DND-41 (cell line): Measurements from ENCODE around the gene FOCAD.

Source experiments
- ATAC-seq: fragments of 200-7000 bp; cut with Tn5 transposase; 3 replicates; pipeline ENCODE4 v1.9.1; 2021; ENCODE audit warnings: low read depth; ENCODE audit not compliant: insufficient read depth
- DNase-seq: peaks from one replicate; pipeline ENCODE4 v3.0.0-alpha.2; 2020
- H2AFZ ChIP-seq: 2 replicates; pipeline ENCODE4 v1.6.0; 2012; ENCODE audit warnings: low read depth, low read length
- H3K27ac ChIP-seq: 2 replicates; pipeline ENCODE4 v1.5.1; 2012; ENCODE audit warnings: low read length, inconsistent platforms
- H3K27me3 ChIP-seq: fragments of 200-600 bp; sonication (generic); 2 replicates; pipeline ENCODE4 v1.6.0; 2012; ENCODE audit warnings: low read length, mild to moderate bottlenecking, inconsistent platforms; ENCODE audit not compliant: insufficient read depth, poor library complexity
- H3K36me3 ChIP-seq: 2 replicates; pipeline ENCODE4 v1.5.1; 2012; ENCODE audit warnings: low read length, inconsistent platforms; ENCODE audit not compliant: insufficient read depth
- H3K4me1 ChIP-seq: 2 replicates; pipeline ENCODE4 v1.5.1; 2012; ENCODE audit warnings: mild to moderate bottlenecking, low read length; ENCODE audit not compliant: insufficient read depth
- H3K4me2 ChIP-seq: 2 replicates; pipeline ENCODE4 v1.6.0; 2012; ENCODE audit warnings: mild to moderate bottlenecking, moderate library complexity, low read length, inconsistent platforms; ENCODE audit not compliant: insufficient read depth
- H3K4me3 ChIP-seq, 2 experiments: fragments of 200-600 bp in 1 of 2; shearing (Covaris generic) in 1 of 2; 2 replicates each; pipeline ENCODE4 v1.5.1; 2012 to 2016; ENCODE audit warnings: inconsistent platforms in 2 of 2, low read length in 2 of 2, mild to moderate bottlenecking in 2 of 2, low read depth in 1 of 2, moderate library complexity in 1 of 2
- H3K79me2 ChIP-seq: 2 replicates; pipeline ENCODE4 v1.6.0; 2012; ENCODE audit warnings: low read length, inconsistent platforms; ENCODE audit not compliant: insufficient read depth
- H3K9ac ChIP-seq: 2 replicates; pipeline ENCODE4 v1.6.0; 2012; ENCODE audit warnings: low read depth, mild to moderate bottlenecking, inconsistent platforms, low read length, moderate library complexity
- H3K9me3 ChIP-seq: 2 replicates; pipeline ENCODE4 v1.5.1; 2012; ENCODE audit warnings: low read length, moderate library complexity, mild to moderate bottlenecking, inconsistent platforms; ENCODE audit not compliant: insufficient read depth, severe bottlenecking
- H4K20me1 ChIP-seq: 2 replicates; pipeline ENCODE4 v1.6.0; 2012; ENCODE audit warnings: low read length; ENCODE audit not compliant: insufficient read depth
- CTCF ChIP-seq: IDR thresholded peaks from 2 replicates; pipeline ENCODE4 v1.5.1; 2012; ENCODE audit warnings: borderline replicate concordance, low read length, moderate library complexity, mild to moderate bottlenecking; ENCODE audit not compliant: poor library complexity, severe bottlenecking; ENCODE audit errors: extremely low read depth
- EZH2 ChIP-seq: IDR thresholded peaks from 3 replicates; pipeline ENCODE4 v1.6.1; 2012; ENCODE audit warnings: borderline replicate concordance, low read depth, mild to moderate bottlenecking, moderate library complexity, low read length, inconsistent platforms; ENCODE audit not compliant: severe bottlenecking

FOCAD gene

DNA sequence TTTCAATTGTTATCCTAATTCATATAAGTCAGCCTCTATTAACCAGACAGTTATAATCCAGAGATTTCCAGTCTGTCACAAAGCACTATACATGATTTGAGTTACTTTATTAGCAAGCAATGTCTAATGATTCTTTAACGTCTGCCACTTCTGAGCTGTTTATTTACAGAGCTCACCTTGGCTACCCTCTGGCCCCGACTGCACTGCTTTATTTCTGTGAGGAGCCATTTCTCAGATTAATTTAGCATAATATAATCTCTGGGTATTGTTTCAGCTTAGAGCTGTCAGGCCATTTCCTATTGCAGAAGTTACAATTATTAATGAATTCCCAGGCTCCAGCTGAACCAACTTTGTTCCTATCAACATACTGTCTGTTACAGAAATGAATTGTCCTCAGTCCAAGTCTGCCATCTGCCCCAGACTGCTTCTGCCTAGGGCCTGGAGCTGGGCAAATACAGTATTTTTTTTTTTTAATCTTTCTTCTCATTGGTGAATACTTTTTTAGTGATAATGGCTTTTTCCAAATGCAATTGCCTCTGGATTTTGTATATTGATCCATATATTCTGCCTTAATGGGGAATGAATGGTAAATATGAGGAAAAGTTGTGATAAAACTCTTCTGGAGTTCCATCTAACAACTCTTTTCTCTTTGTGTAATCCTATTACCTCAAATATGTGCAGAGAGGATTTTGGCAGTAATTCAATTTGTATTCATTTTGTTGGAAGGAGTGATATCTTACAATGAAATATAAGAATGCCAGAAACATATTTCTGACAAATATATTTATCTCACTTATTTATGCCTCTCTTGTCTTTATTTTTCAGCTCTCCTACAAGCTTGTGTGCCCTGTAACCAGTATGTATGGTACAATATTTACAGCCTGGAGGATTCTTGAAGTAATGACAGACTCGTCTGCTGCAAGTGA lies 104.7 kb downstream of the FOCAD start:
- H3K36me3 ChIP-seq = peaks cover 24% of the 10 kb centered on the region
- H3K4me2 ChIP-seq = no peak overlapping the region
- H3K4me3 ChIP-seq = no peak overlapping the region
- no peaks in the 10 kb centered on the region for H3K79me2 ChIP-seq
- H3K27ac ChIP-seq = no peak overlapping the region
- no peaks in the 10 kb centered on the region for H4K20me1 ChIP-seq
- DNase-seq (no peak), ATAC-seq (no peak)
- H3K9ac ChIP-seq = no peak overlapping the region
- H3K27me3 ChIP-seq = no peaks in the 10 kb centered on the region
- TF ChIP-seq CTCF (no peak), EZH2 (no peak)
- no peaks in the 10 kb centered on the region for H3K4me1 ChIP-seq
- H3K9me3 ChIP-seq = no peaks in the 10 kb centered on the region
- no peak overlapping the region for H2AFZ ChIP-seq

GRCh38 chr9:20790721-20791120 lies 106.7 kb downstream of the FOCAD start:
- H3K9ac ChIP-seq = no peak overlapping the region
- H3K4me2 ChIP-seq = no peak overlapping the region
- H2AFZ ChIP-seq = no peak overlapping the region
- no peaks in the 10 kb centered on the region for H3K9me3 ChIP-seq
- H3K27ac ChIP-seq = no peak overlapping the region
- no peak overlapping the region for H3K4me3 ChIP-seq
- no peaks in the 10 kb centered on the region for H3K79me2 ChIP-seq
- no peak for ATAC-seq
- no peaks in the 10 kb centered on the region for H4K20me1 ChIP-seq
- no peaks in the 10 kb centered on the region for H3K4me1 ChIP-seq
- no peaks in the 10 kb centered on the region for H3K27me3 ChIP-seq
- H3K36me3 ChIP-seq = peaks cover 20% of the 10 kb centered on the region
- DNase-seq = no peak
- no peak for TF ChIP-seq EZH2
- no peak for TF ChIP-seq CTCF

DNA sequence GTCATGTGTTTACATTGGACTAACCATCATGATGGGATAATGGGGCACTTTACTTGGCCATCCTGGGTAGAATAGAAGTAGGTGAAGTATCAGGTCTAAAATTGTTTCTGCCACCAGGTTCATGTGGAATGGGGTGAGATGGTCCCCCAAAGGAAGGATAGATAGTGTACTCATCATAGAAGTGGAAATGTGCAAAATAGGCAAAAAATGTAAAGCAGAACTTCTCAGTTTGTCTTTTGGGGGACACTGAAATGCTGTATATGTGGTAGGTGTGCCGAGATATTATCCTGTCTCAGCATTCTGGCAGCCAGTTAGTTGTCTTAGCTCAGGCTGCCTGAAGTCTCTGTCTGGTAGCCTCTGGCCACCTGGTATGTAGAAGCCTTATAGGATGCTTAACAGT lies 107.6 kb downstream of the FOCAD start:
- Histone ChIP-seq H3K79me2 (no peaks in the 10 kb centered on the region), H3K9me3 (no peaks in the 10 kb centered on the region), H3K4me3 (no peak overlapping the region), H3K4me2 (no peak overlapping the region), H4K20me1 (no peaks in the 10 kb centered on the region), H3K9ac (no peak overlapping the region), H3K4me1 (no peaks in the 10 kb centered on the region), H2AFZ (no peak overlapping the region), H3K27ac (no peak overlapping the region), H3K27me3 (no peaks in the 10 kb centered on the region), H3K36me3 (peaks cover 20% of the 10 kb centered on the region)
- DNase-seq (no peak), ATAC-seq (no peak)
- TF ChIP-seq CTCF (no peak), EZH2 (no peak)
